Upper lobe of left lung (tissue), 4 donors: ENCODE data around the gene FGF14.

Experiments
- CTCF ChIP-seq, 6 experiments: fragments of 450-650 bp in 4 of 6; fragments of 200-600 bp in 2 of 6; sonication (generic) in 2 of 6; IDR thresholded peaks; one replicate each; pipeline ENCODE4 v1.5.1; 2016 to 2019; ENCODE audit warnings: antibody characterized with exemption in 6 of 6
- EP300 ChIP-seq, 4 donors: sonication (generic); formaldehyde crosslinking; IDR thresholded peaks; one replicate each; pipeline ENCODE4 v1.5.1; 2017; ENCODE audit warnings: antibody characterized with exemption in 4 of 4, control low read depth in 2 of 4

- TF ChIP-seq CTCF (IDR thresholded peaks at IDR 0.05) (no peak), EP300 (IDR thresholded peaks at IDR 0.05) (no peak)
Measured at GRCh38 chr13:102309110-102309509, 92.7 kb downstream of the FGF14 start.
